Suprapubic skin (tissue), 4 donors: ENCODE results near the gene ABCC1.

ENCODE experiments used
- CTCF ChIP-seq, 2 donors: fragments of 200-600 bp in 1 of 2; fragments of 450-650 bp in 1 of 2; sonication (generic) in 1 of 2; IDR thresholded peaks; one replicate each; pipeline ENCODE4 v1.5.1; 2016 to 2019; ENCODE audit warnings: antibody characterized with exemption in 2 of 2, mild to moderate bottlenecking in 1 of 2, moderate library complexity in 1 of 2
- EP300 ChIP-seq: sonication (generic); formaldehyde crosslinking; IDR thresholded peaks from one replicate; pipeline ENCODE4 v1.6.1; 2017; ENCODE audit warnings: antibody characterized with exemption
- POLR2A ChIP-seq, 2 donors: fragments of 450-650 bp; IDR thresholded peaks; one replicate each; pipeline ENCODE4 v1.6.1; 2017; ENCODE audit warnings: antibody characterized with exemption in 2 of 2, mild to moderate bottlenecking in 2 of 2, moderate library complexity in 2 of 2
- POLR2AphosphoS5 ChIP-seq, 3 donors: sonication (generic); formaldehyde crosslinking; IDR thresholded peaks; one replicate each; pipeline ENCODE4 v1.6.1; 2017; ENCODE audit warnings: antibody characterized with exemption in 3 of 3

- TF ChIP-seq POLR2A (IDR thresholded peaks at IDR 0.05) (no peak), CTCF (IDR thresholded peaks at IDR 0.05) (no peak), POLR2AphosphoS5 (IDR thresholded peaks at IDR 0.05) (no peak), EP300 (no peak)
Observed at GRCh38 chr16:16136588-16136987, 187.2 kb downstream of the ABCC1 start.
